HG03097 (cell line): ENCODE data around the gene ASPN.

Experiments used
- ATAC-seq: cut with Tn5 transposase; IDR thresholded peaks from one replicate; pipeline ENCODE4 v1.9.1; 2021; ENCODE audit not compliant: unreplicated experiment, low FRiP score

Gene ASPN

GRCh38 chr9:92478783-92479182, 3.5 kb downstream of the ASPN start:
- ATAC-seq = no peak

DNA sequence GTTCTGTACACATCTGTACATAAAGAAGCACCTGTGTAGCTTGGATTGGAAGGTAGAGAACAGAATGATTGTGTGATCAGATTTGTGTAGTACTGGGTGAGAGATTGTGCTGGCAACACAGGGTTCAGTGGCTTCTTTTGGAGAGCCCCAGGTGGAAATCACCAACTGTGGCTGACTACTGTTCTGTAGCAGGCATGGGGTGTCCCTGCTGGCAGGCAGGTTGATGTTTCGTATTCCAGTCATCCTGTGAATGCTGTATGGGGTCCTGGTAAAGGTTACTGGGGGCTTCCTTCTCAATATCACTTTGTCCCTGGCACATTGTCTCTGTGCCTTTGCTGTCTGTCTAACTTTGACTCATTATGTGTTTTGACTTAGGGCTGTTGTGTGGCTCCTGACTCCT, 5.3 kb downstream of the ASPN start:
- no peak for ATAC-seq

DNA sequence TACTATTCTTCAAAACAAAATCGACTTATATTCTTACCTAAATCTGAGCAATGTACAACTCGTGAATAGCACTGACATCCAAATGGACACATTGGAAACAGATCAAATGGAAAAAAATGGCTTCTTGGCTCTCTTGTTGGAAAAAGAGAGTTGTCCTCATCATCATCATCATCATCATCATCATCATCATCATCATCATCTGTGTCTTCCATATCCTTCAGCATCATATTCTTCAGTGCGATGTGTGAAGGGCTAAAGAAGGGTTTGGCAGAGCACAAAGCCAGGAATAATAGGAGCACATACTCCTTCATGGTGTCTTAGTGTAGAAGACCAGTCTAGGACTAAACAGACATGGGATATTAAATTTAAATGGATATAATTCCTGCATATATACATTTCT, 7.7 kb downstream of the ASPN start:
- ATAC-seq = no peak

GRCh38 chr9:92468206-92468605, 14.1 kb downstream of the ASPN start:
- no peak for ATAC-seq

DNA sequence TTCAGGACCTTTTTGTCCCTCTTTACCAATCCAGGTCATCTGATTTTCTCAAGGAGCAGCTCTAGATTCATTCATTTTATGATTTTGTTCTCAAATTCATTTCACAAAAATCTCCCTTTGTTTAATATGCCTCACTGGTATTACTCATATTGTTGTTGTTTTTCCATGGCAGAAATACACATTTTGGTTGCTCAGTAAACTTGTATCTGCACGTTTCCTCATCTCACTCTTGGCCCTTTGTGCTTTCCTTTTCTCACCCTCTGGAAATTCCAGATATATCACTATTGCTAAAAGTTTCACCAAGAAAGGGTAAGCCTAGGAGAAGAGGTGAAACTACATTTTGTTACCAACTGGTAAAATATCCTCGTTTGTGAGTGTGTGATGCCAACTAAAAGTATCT, 14.8 kb downstream of the ASPN start:
- ATAC-seq = no peak

- no peak for ATAC-seq
Observed at GRCh38 chr9:92467041-92467440, 15.3 kb downstream of the ASPN start.

DNA sequence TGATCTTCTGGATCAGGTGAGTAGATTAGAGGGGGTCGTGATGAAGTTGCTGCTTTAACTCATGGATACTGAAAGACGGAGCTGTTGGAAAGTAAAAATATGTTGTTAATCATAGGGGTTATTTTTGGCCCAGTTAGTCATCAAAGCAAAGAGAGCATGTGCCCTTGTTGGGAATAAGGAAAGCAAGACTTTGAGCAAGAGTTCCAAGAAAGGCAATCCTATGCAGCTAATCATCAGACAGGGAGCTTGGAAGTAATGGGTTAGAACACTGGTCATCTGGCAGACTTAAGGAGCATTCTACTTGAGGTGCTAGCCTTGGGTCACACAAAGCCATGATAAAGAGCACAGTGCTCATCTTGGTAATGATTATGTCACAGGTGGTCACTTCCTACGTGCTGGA, 18.3 kb downstream of the ASPN start:
- no peak for ATAC-seq

GRCh38 chr9:92463387-92463786, 18.9 kb downstream of the ASPN start:
- ATAC-seq = no peak

DNA sequence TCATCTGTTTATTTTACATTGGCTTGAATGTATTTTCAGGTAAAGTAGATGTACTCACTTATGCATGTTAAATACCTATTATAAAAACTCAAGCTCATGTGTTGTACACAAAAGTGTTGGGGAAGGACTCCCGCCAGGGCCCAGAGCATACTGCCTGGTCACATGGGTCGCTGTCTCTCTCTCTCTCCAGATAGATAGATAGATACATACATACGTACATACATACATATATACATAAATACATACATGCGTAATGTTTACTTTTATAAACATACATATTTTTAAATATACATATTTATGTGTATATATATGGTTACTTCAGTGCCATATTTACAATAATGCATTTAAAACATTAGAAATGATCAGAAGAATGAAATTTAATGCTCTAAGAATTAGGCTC, 24.7 kb downstream of the ASPN start:
- no peak for ATAC-seq

GRCh38 chr9:92455217-92455616, 27.1 kb downstream of the ASPN start:
- no peak for ATAC-seq

DNA sequence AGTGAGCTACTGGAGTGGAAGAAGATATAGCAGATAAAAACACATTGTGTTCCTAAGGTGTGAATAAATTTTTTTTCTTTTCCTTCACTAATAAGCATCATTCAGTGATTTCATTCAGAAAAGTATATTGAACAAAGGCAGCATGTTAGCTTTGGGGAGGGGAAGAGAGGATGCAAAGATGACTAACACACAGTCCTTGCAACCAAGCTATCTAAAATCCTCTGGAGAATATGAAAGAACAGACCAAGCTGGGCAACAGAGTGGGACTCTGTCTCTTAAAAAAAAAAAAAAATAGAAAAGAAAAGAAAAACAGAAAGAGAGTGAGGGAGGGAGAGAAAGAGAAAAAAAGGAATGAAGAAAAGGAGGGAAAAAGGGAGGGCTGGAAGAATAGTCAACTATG, 35.8 kb downstream of the ASPN start:
- ATAC-seq = no peak

GRCh38 chr9:92444841-92445240, 37.5 kb downstream of the ASPN start:
- no peak for ATAC-seq

DNA sequence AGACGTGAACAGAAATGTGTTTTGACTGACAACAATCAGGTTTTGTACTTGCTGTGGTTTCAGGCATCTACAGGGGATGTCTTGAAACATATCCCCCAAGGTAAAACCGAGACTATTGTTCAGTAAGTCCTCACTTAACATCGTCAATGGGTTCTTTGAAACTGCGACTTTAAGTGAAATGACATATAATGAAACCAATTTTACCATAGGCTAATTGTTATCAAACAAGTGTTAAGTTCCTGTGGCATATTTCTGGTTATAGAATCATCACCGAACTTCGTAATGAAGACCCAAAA, 41.6 kb downstream of the ASPN start:
- no peak for ATAC-seq

- ATAC-seq = no peak
Observed at GRCh38 chr9:92439921-92440750, 42.2 kb downstream of the ASPN start.

DNA sequence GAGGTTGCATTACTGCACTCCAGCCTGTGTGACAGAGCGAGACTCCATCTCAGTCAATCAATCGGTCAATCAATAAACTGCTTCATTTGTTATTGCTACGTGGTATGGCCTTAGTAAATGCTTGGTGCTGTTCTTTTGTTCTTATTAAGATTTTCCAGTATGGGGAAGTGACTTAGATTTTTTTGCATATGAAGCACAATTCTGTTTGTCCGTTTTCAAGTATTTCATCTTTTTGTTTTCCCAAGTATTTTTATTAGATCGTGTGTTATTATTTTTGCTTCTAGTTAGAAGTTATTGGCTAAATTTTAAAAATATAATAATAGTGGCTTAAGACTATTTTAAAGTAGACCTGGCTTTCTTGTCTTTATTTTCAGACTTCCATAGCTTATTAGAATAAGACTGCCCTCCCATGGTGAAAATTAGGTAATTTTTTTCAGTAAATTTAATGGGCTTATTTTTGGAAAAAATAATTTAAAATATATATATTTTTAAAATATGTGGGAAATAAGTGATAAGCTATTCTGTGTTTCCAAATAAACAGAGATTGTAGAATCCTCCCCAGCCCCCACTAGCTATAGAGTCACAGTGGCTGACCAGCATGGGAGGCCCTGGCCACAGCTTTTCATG, 43.3 kb downstream of the ASPN start:
- no peak for ATAC-seq

GRCh38 chr9:92435263-92435662, 47.0 kb downstream of the ASPN start:
- no peak for ATAC-seq

GRCh38 chr9:92432972-92433548, 49.2 kb downstream of the ASPN start:
- ATAC-seq = no peak

- no peak for ATAC-seq
Observed at GRCh38 chr9:92432350-92432749, 50.0 kb downstream of the ASPN start.

- ATAC-seq = no peak
Observed at GRCh38 chr9:92429836-92430235, 52.5 kb downstream of the ASPN start.

- ATAC-seq = no peak
Observed at GRCh38 chr9:92426501-92427145, 55.7 kb downstream of the ASPN start.

DNA sequence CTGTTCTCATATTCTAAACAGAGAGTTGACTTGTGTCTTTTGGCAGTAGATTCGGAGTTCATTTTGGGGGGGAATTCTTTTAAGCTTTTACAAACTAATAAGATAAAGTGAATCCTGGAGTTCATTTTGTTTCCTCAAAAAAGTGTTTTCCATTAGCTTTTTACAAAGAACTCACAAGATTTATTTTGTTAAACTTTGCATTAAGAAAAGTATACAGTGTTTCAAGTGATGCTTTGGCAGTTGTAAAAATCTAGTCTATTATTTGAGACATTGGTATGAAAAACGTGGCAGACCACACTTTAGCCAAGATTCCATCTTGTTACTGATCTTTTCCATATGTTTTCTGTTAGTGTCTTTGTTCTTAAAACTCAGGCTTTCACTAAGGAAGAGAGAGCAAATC, 56.8 kb downstream of the ASPN start:
- no peak for ATAC-seq

- ATAC-seq = no peak
Observed at GRCh38 chr9:92424340-92424739, 58.0 kb downstream of the ASPN start, which contains the start of gene OMD. TSS of gene OMD (minus strand) at chr9:92424471. CDS start at chr9:92417558, 6,913 bp downstream.
